Measurements from ENCODE around the gene HECTD4.

DNA sequence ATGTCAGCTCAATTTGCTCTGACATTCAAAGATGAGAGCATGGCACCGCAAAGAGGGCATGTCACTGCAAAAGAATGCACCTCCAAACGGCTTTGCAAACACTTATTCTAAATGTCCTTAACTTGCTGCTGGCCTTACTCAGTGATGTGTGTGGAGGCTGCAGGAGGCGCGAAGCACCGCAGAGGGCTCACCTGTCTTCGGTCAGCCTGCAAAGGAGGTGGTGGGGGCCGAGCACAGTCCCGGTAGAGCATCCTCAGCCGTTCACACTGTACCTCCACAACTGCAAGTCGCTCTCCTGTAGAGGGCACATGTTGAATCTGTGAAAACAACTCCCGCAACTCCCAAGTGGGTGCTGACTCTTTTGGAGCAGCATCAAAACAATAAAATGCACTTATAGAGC lies 163.0 kb downstream of the HECTD4 start:
- TF ChIP-seq, protein P1, sequence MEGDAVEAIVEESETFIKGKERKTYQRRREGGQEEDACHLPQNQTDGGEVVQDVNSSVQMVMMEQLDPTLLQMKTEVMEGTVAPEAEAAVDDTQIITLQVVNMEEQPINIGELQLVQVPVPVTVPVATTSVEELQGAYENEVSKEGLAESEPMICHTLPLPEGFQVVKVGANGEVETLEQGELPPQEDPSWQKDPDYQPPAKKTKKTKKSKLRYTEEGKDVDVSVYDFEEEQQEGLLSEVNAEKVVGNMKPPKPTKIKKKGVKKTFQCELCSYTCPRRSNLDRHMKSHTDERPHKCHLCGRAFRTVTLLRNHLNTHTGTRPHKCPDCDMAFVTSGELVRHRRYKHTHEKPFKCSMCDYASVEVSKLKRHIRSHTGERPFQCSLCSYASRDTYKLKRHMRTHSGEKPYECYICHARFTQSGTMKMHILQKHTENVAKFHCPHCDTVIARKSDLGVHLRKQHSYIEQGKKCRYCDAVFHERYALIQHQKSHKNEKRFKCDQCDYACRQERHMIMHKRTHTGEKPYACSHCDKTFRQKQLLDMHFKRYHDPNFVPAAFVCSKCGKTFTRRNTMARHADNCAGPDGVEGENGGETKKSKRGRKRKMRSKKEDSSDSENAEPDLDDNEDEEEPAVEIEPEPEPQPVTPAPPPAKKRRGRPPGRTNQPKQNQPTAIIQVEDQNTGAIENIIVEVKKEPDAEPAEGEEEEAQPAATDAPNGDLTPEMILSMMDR (IDR thresholded peaks at IDR 0.05; ENCODE audit: poor library complexity, severe bottlenecking): no peak
- TF ChIP-seq TAF1 (IDR thresholded peaks at IDR 0.05; ENCODE audit: low read depth): no peak

Measured in neural cell (in vitro differentiated cells).